ENCODE results near the gene CDCP2. TPM values are rescaled to one million over a fixed set of nuclear protein-coding genes. Genes with fewer than 3 reads are reported as not detected.

The CDCP2 gene
- total RNA-seq, 1 donor from 2014 or later, result not detected

- no peak for DNase-seq (ENCODE audit: extremely low spot score in 2 of 2)
- H3K4me3 ChIP-seq, result no peak overlapping the region
- no peak overlapping the region for H3K27ac ChIP-seq
- H3K36me3 ChIP-seq, result peaks cover 0 to 9% of the 10 kb centered on the region in 2 donors
- no peaks in the 10 kb centered on the region for H3K4me1 ChIP-seq
- no peaks in the 10 kb centered on the region for H3K27me3 ChIP-seq
- intact Hi-C loops (cut with DNase I), result no loop called here
- no peaks in the 10 kb centered on the region for H3K9me3 ChIP-seq
- TF ChIP-seq CTCF (IDR thresholded peaks at IDR 0.05), result no peak
Measured at GRCh38 chr1:54180701-54181360, 28.0 kb upstream of the CDCP2 start.

GRCh38 chr1:54178296-54179070, 25.7 kb upstream of the CDCP2 start:
- intact Hi-C loops (cut with DNase I), result no loop called here
- H3K9me3 ChIP-seq, result no peaks in the 10 kb centered on the region
- TF ChIP-seq POLR2A (IDR thresholded peaks at IDR 0.05) (no peak), POLR2AphosphoS5 (IDR thresholded peaks at IDR 0.05; ENCODE audit: insufficient read depth in 1 of 2, low read depth in 1 of 2) (no peak), CTCF (IDR thresholded peaks at IDR 0.05) (no peak)
- H3K27me3 ChIP-seq, result no peaks in the 10 kb centered on the region
- peaks cover 0 to 9% of the 10 kb centered on the region in 2 donors for H3K36me3 ChIP-seq
- no peaks in the 10 kb centered on the region for H3K4me1 ChIP-seq
- H3K27ac ChIP-seq, result no peak overlapping the region
- no peak for DNase-seq (ENCODE audit: extremely low spot score in 2 of 2)
- no peak overlapping the region for H3K4me3 ChIP-seq

GRCh38 chr1:54177726-54178125, 24.9 kb upstream of the CDCP2 start:
- H3K27ac ChIP-seq, result no peak overlapping the region
- no peak overlapping the region for H3K4me3 ChIP-seq
- H3K36me3 ChIP-seq, result peaks cover 0 to 9% of the 10 kb centered on the region in 2 donors
- intact Hi-C loops (cut with DNase I), result no loop called here
- no peaks in the 10 kb centered on the region for H3K9me3 ChIP-seq
- TF ChIP-seq CTCF (IDR thresholded peaks at IDR 0.05) (no peak), POLR2AphosphoS5 (IDR thresholded peaks at IDR 0.05; ENCODE audit: insufficient read depth in 1 of 2, low read depth in 1 of 2) (no peak)
- H3K4me1 ChIP-seq, result no peaks in the 10 kb centered on the region
- DNase-seq (ENCODE audit: extremely low spot score in 2 of 2), result no peak
- H3K27me3 ChIP-seq, result no peaks in the 10 kb centered on the region

GRCh38 chr1:54176621-54177327, 24.0 kb upstream of the CDCP2 start:
- DNase-seq (ENCODE audit: extremely low spot score in 2 of 2), result no peak
- peaks cover 0 to 9% of the 10 kb centered on the region in 2 donors for H3K36me3 ChIP-seq

More at GRCh38 chr1:54176621-54177327, 24.0 kb upstream of the CDCP2 start:
- intact Hi-C loops (cut with DNase I), result no loop called here
- Histone ChIP-seq H3K27ac (no peak overlapping the region), H3K4me1 (no peaks in the 10 kb centered on the region), H3K9me3 (no peaks in the 10 kb centered on the region), H3K27me3 (no peaks in the 10 kb centered on the region), H3K4me3 (no peak overlapping the region)
- TF ChIP-seq CTCF (IDR thresholded peaks at IDR 0.05) (no peak), POLR2A (IDR thresholded peaks at IDR 0.05) (no peak), POLR2AphosphoS5 (IDR thresholded peaks at IDR 0.05; ENCODE audit: insufficient read depth in 1 of 2, low read depth in 1 of 2) (no peak)
